ENCODE data around the gene PRKAR1B.

PRKAR1B gene

DNA sequence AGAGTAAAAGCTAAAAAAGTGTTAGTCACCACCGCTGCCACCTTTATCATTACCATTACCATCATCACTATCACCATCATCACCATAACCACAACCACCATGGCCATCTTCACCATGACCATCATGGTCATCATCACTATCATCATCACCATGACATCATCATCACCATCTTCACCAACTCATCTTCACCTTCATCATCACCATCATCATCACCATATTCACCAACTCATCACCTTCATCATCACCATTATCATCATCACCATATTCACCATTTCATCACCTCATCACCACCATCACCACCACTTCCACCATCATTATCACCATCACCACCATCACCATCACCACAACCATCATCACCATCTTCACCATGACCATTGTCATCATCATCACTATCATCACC is 161.0 kb downstream of the PRKAR1B start (continued):
- TF ChIP-seq, protein P1, sequence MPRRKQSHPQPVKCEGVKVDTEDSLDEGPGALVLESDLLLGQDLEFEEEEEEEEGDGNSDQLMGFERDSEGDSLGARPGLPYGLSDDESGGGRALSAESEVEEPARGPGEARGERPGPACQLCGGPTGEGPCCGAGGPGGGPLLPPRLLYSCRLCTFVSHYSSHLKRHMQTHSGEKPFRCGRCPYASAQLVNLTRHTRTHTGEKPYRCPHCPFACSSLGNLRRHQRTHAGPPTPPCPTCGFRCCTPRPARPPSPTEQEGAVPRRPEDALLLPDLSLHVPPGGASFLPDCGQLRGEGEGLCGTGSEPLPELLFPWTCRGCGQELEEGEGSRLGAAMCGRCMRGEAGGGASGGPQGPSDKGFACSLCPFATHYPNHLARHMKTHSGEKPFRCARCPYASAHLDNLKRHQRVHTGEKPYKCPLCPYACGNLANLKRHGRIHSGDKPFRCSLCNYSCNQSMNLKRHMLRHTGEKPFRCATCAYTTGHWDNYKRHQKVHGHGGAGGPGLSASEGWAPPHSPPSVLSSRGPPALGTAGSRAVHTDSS (tag by site-specific recombination; IDR thresholded peaks at IDR 0.05): peak; percentile 98
- TF ChIP-seq, protein P2, sequence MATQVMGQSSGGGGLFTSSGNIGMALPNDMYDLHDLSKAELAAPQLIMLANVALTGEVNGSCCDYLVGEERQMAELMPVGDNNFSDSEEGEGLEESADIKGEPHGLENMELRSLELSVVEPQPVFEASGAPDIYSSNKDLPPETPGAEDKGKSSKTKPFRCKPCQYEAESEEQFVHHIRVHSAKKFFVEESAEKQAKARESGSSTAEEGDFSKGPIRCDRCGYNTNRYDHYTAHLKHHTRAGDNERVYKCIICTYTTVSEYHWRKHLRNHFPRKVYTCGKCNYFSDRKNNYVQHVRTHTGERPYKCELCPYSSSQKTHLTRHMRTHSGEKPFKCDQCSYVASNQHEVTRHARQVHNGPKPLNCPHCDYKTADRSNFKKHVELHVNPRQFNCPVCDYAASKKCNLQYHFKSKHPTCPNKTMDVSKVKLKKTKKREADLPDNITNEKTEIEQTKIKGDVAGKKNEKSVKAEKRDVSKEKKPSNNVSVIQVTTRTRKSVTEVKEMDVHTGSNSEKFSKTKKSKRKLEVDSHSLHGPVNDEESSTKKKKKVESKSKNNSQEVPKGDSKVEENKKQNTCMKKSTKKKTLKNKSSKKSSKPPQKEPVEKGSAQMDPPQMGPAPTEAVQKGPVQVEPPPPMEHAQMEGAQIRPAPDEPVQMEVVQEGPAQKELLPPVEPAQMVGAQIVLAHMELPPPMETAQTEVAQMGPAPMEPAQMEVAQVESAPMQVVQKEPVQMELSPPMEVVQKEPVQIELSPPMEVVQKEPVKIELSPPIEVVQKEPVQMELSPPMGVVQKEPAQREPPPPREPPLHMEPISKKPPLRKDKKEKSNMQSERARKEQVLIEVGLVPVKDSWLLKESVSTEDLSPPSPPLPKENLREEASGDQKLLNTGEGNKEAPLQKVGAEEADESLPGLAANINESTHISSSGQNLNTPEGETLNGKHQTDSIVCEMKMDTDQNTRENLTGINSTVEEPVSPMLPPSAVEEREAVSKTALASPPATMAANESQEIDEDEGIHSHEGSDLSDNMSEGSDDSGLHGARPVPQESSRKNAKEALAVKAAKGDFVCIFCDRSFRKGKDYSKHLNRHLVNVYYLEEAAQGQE (tag by site-specific recombination; IDR thresholded peaks at IDR 0.05): no peak
- TF ChIP-seq ZNF174 (tag by site-specific recombination; IDR thresholded peaks at IDR 0.05) (no peak), HOXA7 (CRISPR knock-in tag; IDR thresholded peaks at IDR 0.05; ENCODE audit: borderline replicate concordance) (no peak), GLI4 (tag by site-specific recombination; IDR thresholded peaks at IDR 0.05) (peak; percentile 46; the same call in 1 of the 2 replicates), ZNF248 (tag by site-specific recombination; IDR thresholded peaks at IDR 0.05) (no peak), IKZF3 (tag by site-specific recombination; IDR thresholded peaks at IDR 0.05) (no peak), ZNF175 (tag by site-specific recombination; IDR thresholded peaks at IDR 0.05) (no peak), KLF1 (tag by site-specific recombination; IDR thresholded peaks at IDR 0.05) (no peak), SETDB1 (IDR thresholded peaks at IDR 0.05; ENCODE audit: insufficient read length, low read length) (no peak), ZNF548 (tag by site-specific recombination; IDR thresholded peaks at IDR 0.05) (no peak), ZSCAN23 (tag by site-specific recombination; IDR thresholded peaks at IDR 0.05) (no peak), ZNF629 (tag by site-specific recombination; IDR thresholded peaks at IDR 0.05) (no peak), ZNF473 (tag by site-specific recombination; IDR thresholded peaks at IDR 0.05) (peak; percentile 60; the same call in 1 of the 2 replicates), ZNF837 (tag by site-specific recombination; IDR thresholded peaks at IDR 0.05) (no peak), ZNF555 (tag by site-specific recombination; conservative IDR thresholded peaks at IDR 0.05) (no peak), ZFP69B (tag by site-specific recombination; IDR thresholded peaks at IDR 0.05) (no peak), ZNF707 (tag by site-specific recombination; IDR thresholded peaks at IDR 0.05) (peak; percentile 53; the same call in 1 of the 2 replicates), ZNF2 (tag by site-specific recombination; IDR thresholded peaks at IDR 0.05) (no peak), ZNF621 (tag by site-specific recombination; IDR thresholded peaks at IDR 0.05) (peak; percentile 66; the same call in 1 of the 2 replicates), SCRT1 (tag by site-specific recombination; IDR thresholded peaks at IDR 0.05; ENCODE audit: borderline replicate concordance) (no peak), HOXD13 (CRISPR knock-in tag; IDR thresholded peaks at IDR 0.05; ENCODE audit: borderline replicate concordance) (no peak)
- TF ChIP-seq, protein P3, sequence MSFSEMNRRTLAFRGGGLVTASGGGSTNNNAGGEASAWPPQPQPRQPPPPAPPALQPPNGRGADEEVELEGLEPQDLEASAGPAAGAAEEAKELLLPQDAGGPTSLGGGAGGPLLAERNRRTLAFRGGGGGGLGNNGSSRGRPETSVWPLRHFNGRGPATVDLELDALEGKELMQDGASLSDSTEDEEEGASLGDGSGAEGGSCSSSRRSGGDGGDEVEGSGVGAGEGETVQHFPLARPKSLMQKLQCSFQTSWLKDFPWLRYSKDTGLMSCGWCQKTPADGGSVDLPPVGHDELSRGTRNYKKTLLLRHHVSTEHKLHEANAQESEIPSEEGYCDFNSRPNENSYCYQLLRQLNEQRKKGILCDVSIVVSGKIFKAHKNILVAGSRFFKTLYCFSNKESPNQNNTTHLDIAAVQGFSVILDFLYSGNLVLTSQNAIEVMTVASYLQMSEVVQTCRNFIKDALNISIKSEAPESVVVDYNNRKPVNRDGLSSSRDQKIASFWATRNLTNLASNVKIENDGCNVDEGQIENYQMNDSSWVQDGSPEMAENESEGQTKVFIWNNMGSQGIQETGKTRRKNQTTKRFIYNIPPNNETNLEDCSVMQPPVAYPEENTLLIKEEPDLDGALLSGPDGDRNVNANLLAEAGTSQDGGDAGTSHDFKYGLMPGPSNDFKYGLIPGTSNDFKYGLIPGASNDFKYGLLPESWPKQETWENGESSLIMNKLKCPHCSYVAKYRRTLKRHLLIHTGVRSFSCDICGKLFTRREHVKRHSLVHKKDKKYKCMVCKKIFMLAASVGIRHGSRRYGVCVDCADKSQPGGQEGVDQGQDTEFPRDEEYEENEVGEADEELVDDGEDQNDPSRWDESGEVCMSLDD (tag by site-specific recombination; IDR thresholded peaks at IDR 0.05): no peak
- TF ChIP-seq, protein P4, sequence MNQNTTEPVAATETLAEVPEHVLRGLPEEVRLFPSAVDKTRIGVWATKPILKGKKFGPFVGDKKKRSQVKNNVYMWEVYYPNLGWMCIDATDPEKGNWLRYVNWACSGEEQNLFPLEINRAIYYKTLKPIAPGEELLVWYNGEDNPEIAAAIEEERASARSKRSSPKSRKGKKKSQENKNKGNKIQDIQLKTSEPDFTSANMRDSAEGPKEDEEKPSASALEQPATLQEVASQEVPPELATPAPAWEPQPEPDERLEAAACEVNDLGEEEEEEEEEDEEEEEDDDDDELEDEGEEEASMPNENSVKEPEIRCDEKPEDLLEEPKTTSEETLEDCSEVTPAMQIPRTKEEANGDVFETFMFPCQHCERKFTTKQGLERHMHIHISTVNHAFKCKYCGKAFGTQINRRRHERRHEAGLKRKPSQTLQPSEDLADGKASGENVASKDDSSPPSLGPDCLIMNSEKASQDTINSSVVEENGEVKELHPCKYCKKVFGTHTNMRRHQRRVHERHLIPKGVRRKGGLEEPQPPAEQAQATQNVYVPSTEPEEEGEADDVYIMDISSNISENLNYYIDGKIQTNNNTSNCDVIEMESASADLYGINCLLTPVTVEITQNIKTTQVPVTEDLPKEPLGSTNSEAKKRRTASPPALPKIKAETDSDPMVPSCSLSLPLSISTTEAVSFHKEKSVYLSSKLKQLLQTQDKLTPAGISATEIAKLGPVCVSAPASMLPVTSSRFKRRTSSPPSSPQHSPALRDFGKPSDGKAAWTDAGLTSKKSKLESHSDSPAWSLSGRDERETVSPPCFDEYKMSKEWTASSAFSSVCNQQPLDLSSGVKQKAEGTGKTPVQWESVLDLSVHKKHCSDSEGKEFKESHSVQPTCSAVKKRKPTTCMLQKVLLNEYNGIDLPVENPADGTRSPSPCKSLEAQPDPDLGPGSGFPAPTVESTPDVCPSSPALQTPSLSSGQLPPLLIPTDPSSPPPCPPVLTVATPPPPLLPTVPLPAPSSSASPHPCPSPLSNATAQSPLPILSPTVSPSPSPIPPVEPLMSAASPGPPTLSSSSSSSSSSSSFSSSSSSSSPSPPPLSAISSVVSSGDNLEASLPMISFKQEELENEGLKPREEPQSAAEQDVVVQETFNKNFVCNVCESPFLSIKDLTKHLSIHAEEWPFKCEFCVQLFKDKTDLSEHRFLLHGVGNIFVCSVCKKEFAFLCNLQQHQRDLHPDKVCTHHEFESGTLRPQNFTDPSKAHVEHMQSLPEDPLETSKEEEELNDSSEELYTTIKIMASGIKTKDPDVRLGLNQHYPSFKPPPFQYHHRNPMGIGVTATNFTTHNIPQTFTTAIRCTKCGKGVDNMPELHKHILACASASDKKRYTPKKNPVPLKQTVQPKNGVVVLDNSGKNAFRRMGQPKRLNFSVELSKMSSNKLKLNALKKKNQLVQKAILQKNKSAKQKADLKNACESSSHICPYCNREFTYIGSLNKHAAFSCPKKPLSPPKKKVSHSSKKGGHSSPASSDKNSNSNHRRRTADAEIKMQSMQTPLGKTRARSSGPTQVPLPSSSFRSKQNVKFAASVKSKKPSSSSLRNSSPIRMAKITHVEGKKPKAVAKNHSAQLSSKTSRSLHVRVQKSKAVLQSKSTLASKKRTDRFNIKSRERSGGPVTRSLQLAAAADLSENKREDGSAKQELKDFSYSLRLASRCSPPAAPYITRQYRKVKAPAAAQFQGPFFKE (tag by site-specific recombination; IDR thresholded peaks at IDR 0.05; ENCODE audit: borderline replicate concordance): peak; percentile 77; the same call in 1 of the 2 replicates
- TF ChIP-seq, protein P5, sequence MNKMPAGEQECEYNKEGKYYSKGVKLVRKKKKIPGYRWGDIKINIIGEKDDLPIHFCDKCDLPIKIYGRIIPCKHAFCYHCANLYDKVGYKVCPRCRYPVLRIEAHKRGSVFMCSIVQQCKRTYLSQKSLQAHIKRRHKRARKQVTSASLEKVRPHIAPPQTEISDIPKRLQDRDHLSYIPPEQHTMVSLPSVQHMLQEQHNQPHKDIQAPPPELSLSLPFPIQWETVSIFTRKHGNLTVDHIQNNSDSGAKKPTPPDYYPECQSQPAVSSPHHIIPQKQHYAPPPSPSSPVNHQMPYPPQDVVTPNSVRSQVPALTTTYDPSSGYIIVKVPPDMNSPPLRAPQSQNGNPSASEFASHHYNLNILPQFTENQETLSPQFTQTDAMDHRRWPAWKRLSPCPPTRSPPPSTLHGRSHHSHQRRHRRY (tag by site-specific recombination; IDR thresholded peaks at IDR 0.05): no peak
- TF ChIP-seq, protein P6, sequence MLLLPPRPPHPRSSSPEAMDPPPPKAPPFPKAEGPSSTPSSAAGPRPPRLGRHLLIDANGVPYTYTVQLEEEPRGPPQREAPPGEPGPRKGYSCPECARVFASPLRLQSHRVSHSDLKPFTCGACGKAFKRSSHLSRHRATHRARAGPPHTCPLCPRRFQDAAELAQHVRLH (tag by site-specific recombination; IDR thresholded peaks at IDR 0.05): 0 out of 2 replicates have a peak, but pooled peaks have one; percentile 13
